H1 (cell line): ENCODE data around the gene IRF4. TPM values are rescaled to one million over a fixed set of nuclear protein-coding genes. Genes with fewer than 3 reads are reported as not detected.

ENCODE experiments used
- CBX8 ChIP-seq: fragments of 300-800, 300-1000 bp; sonication (generic); IDR thresholded peaks from 2 replicates; pipeline ENCODE4 v1.7.1; 2016; ENCODE audit warnings: low read depth, low read length, borderline replicate concordance
- CHD7 ChIP-seq: fragments of 300-600 bp; sonication (generic); IDR thresholded peaks from 2 replicates; pipeline ENCODE4 v1.7.1; 2012; ENCODE audit warnings: low read length, moderate library complexity, mild to moderate bottlenecking, inconsistent platforms; ENCODE audit not compliant: insufficient replicate concordance
- polyA plus RNA-seq, 7 experiments: library from polyadenylated mRNA; depleted of rRNA in 3 of 7; stranded (reverse) in 5 of 7; unstranded in 2 of 7; fragments of >200 nt in 5 of 7; fragments of 200-250 nt in 2 of 7; gene quantifications; 1 replicate in 5 of 7; 2 replicates in 1 of 7; 4 replicates in 1 of 7; pipeline versions ENCODE4 v1.2.1 to v1.2.3, GENCODE V29; 2011 to 2013; ENCODE audit warnings: missing spikeins in 2 of 7, mixed read lengths in 2 of 7
- total RNA-seq: library from RNA; stranded (reverse); fragmentation: NEBNext Ultra II Directional; extraction: Animal tissue kit (Norgen Biotek cat#: 25700); gene quantifications from 2 replicates; pipeline ENCODE4 v1.2.1, GENCODE V29; 2021

The IRF4 gene
- total and polyA plus RNA-seq, 2 of the 8 experiments (the other 6 are each of a cell fraction or from before 2014, with no cell fraction given), result 0.77 to 2.1 TPM

GRCh38 chr6:456887-457286 lies 65.3 kb downstream of the IRF4 start (continued):
- TF ChIP-seq CBX8 (no peak), CHD7 (no peak)
